Astrocyte (in vitro differentiated cells and primary cell): ENCODE measurements around the gene TST. TPM values are rescaled to one million over a fixed set of nuclear protein-coding genes. Genes with fewer than 3 reads are reported as not detected.

Source experiments
- DNase-seq: peaks from one replicate; pipeline ENCODE4 v3.0.0-alpha.2; 2010; ENCODE audit warnings: low read depth
- FAIRE-seq: peaks from 2 replicates; lab custom pipeline; 2011; peaks lifted over from hg19 to GRCh38; lab: Jason Lieb, UNC
- H2AFZ ChIP-seq: 2 replicates; pipeline ENCODE4 v1.6.0; 2012; ENCODE audit warnings: low read depth, low read length, inconsistent platforms
- H3K27ac ChIP-seq: 2 replicates; pipeline ENCODE4 v1.5.1; 2011; ENCODE audit warnings: low read depth, low read length, inconsistent platforms
- H3K27me3 ChIP-seq: 2 replicates; pipeline ENCODE4 v1.6.0; 2011; ENCODE audit warnings: low read length, inconsistent platforms; ENCODE audit not compliant: insufficient read depth
- H3K36me3 ChIP-seq: 2 replicates; pipeline ENCODE4 v1.5.1; 2011; ENCODE audit warnings: low read length, inconsistent platforms; ENCODE audit not compliant: insufficient read depth
- H3K4me1 ChIP-seq: 2 replicates; pipeline ENCODE4 v1.5.1; 2011; ENCODE audit warnings: low read length, inconsistent platforms; ENCODE audit not compliant: insufficient read depth
- H3K4me2 ChIP-seq: 2 replicates; pipeline ENCODE4 v1.6.0; 2012; ENCODE audit warnings: low read length, inconsistent platforms
- H3K4me3 ChIP-seq: 2 replicates; pipeline ENCODE4 v1.5.1; 2011; ENCODE audit warnings: low read depth, mild to moderate bottlenecking, low read length, inconsistent platforms; ENCODE audit not compliant: insufficient read depth
- H3K79me2 ChIP-seq: 2 replicates; pipeline ENCODE4 v1.6.0; 2012; ENCODE audit warnings: mild to moderate bottlenecking, low read length, inconsistent platforms; ENCODE audit not compliant: insufficient read depth
- H3K9ac ChIP-seq: 2 replicates; pipeline ENCODE4 v1.6.0; 2012; ENCODE audit warnings: mild to moderate bottlenecking, low read length, inconsistent platforms
- H3K9me3 ChIP-seq: 2 replicates; pipeline ENCODE4 v1.5.1; 2012; ENCODE audit warnings: low read depth, mild to moderate bottlenecking, low read length, inconsistent platforms; ENCODE audit not compliant: insufficient read depth
- H4K20me1 ChIP-seq: 2 replicates; pipeline ENCODE4 v1.6.0; 2012; ENCODE audit warnings: low read length, inconsistent platforms; ENCODE audit not compliant: insufficient read depth
- H3K27ac Mint-ChIP-seq: one replicate; pipeline ENCODE4 v1.8.0; 2021; ENCODE audit warnings: mild to moderate bottlenecking, mixed read lengths; ENCODE audit not compliant: unreplicated experiment
- H3K27me3 Mint-ChIP-seq: one replicate; pipeline ENCODE4 v1.8.0; 2021; ENCODE audit warnings: low read depth, mixed read lengths; ENCODE audit not compliant: unreplicated experiment
- H3K36me3 Mint-ChIP-seq: one replicate; pipeline ENCODE4 v1.8.0; 2021; ENCODE audit warnings: low read depth, mixed read lengths; ENCODE audit not compliant: unreplicated experiment
- H3K4me1 Mint-ChIP-seq: one replicate; pipeline ENCODE4 v1.8.0; 2021; ENCODE audit warnings: low read depth, mixed read lengths; ENCODE audit not compliant: unreplicated experiment
- H3K4me3 Mint-ChIP-seq: one replicate; pipeline ENCODE4 v1.8.0; 2021; ENCODE audit warnings: mild to moderate bottlenecking, moderate library complexity, mixed read lengths; ENCODE audit not compliant: unreplicated experiment
- H3K9me3 Mint-ChIP-seq: one replicate; pipeline ENCODE4 v1.8.0; 2021; ENCODE audit warnings: mild to moderate bottlenecking, mixed read lengths; ENCODE audit not compliant: unreplicated experiment
- EZH2 ChIP-seq: IDR thresholded peaks from 2 replicates; pipeline ENCODE4 v1.6.1; 2012; ENCODE audit warnings: mild to moderate bottlenecking, low read length, inconsistent platforms; ENCODE audit not compliant: insufficient read depth
- total RNA-seq: library from RNA; stranded (reverse); gene quantifications from 2 replicates; pipeline ENCODE4 v1.2.1, GENCODE V29; 2021
- TF ChIP-seq, protein P1 (sequence below): IDR thresholded peaks from 2 replicates; pipeline ENCODE4 v1.5.1; 2011; ENCODE audit warnings: low read depth, mild to moderate bottlenecking, inconsistent platforms, low read length, moderate library complexity; ENCODE audit not compliant: insufficient read depth

The TST gene
- total RNA-seq, 1 donor from 2014 or later, result 32.2 TPM

DNA sequence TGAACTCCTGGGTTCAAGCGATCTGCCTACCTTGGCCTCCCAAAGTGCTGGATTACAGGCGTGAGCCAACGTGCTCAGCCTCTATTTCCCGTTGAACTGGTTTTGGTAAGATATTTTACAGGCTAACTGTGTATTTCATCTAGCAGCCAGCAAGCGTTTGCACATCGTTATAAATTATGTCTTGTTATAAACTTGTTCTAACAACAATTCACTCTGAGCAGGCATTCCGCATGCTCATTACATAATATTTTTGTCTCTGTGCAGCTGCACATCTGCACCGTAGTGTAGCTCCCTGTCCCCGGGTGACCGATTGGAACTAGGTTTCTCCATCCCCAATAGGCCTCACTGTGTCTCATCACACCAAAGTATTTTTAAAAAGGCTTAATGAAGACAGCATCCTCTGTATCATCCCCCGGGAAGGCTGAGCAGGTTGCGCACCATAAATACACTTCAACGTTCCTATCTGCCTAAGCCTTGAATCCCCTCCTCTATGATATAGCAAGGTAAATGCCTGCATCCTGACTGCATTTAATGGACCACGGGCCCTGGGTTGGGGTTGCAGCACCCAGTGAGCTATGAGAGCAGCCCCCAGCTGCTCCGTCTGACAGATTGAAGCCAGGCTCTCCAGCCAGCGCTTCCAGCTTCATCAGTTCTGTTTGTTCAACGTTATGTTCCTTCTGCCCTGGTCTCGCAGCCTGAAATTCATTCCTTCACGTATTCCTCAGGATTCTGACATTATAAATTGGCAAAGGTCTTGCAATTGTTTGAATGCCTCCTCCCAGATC, 47.7 kb downstream of the TST start:
- H3K9me3 ChIP-seq, result no peaks in the 10 kb centered on the region
- H3K4me1 Mint-ChIP-seq, result no peaks in the 10 kb centered on the region
- FAIRE-seq (no peak), DNase-seq (no peak)
- H3K27ac Mint-ChIP-seq, result no peak overlapping the region
- no peaks in the 10 kb centered on the region for H3K4me1 ChIP-seq
- no peaks in the 10 kb centered on the region for H3K36me3 ChIP-seq
- no peak overlapping the region for H3K27ac ChIP-seq
- H2AFZ ChIP-seq, result no peak overlapping the region
- H3K27me3 Mint-ChIP-seq, result peaks cover 23% of the 10 kb centered on the region
- H3K36me3 Mint-ChIP-seq, result no peaks in the 10 kb centered on the region
- H4K20me1 ChIP-seq, result no peaks in the 10 kb centered on the region
- no peaks in the 10 kb centered on the region for H3K9me3 Mint-ChIP-seq
- no peak overlapping the region for H3K9ac ChIP-seq
- no peak overlapping the region for H3K4me2 ChIP-seq
- H3K79me2 ChIP-seq, result no peaks in the 10 kb centered on the region
- no peak overlapping the region for H3K4me3 ChIP-seq
- H3K27me3 ChIP-seq, result peaks cover 2% of the 10 kb centered on the region
- no peak for TF ChIP-seq EZH2
- TF ChIP-seq, protein P1, sequence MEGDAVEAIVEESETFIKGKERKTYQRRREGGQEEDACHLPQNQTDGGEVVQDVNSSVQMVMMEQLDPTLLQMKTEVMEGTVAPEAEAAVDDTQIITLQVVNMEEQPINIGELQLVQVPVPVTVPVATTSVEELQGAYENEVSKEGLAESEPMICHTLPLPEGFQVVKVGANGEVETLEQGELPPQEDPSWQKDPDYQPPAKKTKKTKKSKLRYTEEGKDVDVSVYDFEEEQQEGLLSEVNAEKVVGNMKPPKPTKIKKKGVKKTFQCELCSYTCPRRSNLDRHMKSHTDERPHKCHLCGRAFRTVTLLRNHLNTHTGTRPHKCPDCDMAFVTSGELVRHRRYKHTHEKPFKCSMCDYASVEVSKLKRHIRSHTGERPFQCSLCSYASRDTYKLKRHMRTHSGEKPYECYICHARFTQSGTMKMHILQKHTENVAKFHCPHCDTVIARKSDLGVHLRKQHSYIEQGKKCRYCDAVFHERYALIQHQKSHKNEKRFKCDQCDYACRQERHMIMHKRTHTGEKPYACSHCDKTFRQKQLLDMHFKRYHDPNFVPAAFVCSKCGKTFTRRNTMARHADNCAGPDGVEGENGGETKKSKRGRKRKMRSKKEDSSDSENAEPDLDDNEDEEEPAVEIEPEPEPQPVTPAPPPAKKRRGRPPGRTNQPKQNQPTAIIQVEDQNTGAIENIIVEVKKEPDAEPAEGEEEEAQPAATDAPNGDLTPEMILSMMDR, result no peak
- H3K4me3 Mint-ChIP-seq, result no peak overlapping the region

DNA sequence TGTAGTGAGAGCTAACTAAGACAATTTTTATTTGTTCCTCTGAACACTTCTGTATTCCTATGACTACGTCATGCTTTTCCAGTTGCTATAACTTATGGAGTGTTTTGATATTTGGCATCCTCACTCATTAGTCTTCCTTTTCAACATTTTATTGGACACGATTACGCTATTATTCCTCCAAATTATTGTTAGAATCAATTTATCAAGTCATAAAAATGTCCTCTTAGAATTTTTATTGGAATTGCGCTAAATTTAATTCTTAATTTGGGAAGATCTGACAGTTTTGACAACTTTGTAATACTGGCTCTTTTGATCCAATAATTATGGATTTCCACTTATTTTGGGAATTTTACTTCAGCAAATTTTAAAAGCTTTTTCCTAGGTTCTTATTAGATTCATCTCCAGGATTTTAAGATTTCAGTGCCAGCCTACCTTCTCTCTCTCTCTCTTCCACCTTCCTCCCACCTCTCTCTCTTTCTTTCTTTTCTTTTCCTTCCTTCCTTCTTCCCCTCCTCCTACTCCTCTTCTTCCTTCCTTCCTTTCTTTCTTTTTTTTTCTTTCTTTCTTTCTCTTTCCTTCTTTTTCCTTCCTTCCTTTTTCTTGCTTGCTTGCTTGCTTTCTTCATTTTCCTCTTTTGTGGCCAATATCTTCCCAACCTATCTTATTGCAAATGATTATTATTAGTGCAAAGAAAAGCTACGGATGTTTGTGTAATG, 50.8 kb downstream of the TST start:
- Mint-ChIP-seq H3K27ac (no peak overlapping the region), H3K9me3 (peaks cover 2% of the 10 kb centered on the region), H3K27me3 (peaks cover 21% of the 10 kb centered on the region), H3K4me3 (no peak overlapping the region), H3K36me3 (no peaks in the 10 kb centered on the region), H3K4me1 (no peaks in the 10 kb centered on the region)
- Histone ChIP-seq H3K79me2 (no peaks in the 10 kb centered on the region), H3K9me3 (no peaks in the 10 kb centered on the region), H2AFZ (no peak overlapping the region), H3K9ac (no peak overlapping the region), H3K4me1 (no peaks in the 10 kb centered on the region), H3K4me3 (no peak overlapping the region), H3K27ac (no peak overlapping the region), H4K20me1 (no peaks in the 10 kb centered on the region), H3K4me2 (no peak overlapping the region), H3K36me3 (no peaks in the 10 kb centered on the region), H3K27me3 (peaks cover 2% of the 10 kb centered on the region)
- DNase-seq (no peak), FAIRE-seq (no peak)
- TF ChIP-seq, protein P1, result no peak
- no peak for TF ChIP-seq EZH2
